ENCODE data around the gene KDM4B.
A peak's percentile ranks its signal among the peaks of the same experiment; 100 is the strongest.

Gene KDM4B

GRCh38 chr19:5134691-5135090 lies 165.8 kb downstream of the KDM4B start:
- DNase-seq: no peak
- ATAC-seq: no peak

GRCh38 chr19:5136073-5136855 lies 167.4 kb downstream of the KDM4B start:
- ATAC-seq (no peak), DNase-seq (no peak)

GRCh38 chr19:5137114-5137513 lies 168.2 kb downstream of the KDM4B start:
- no peak for ATAC-seq
- DNase-seq: no peak

- no peak for DNase-seq
- ATAC-seq: no peak
These were observed 168.7 kb downstream of the KDM4B start for GRCh38 chr19:5137571-5138124.

GRCh38 chr19:5138606-5139582 lies 170.0 kb downstream of the KDM4B start:
- ATAC-seq (peak; percentile 74), DNase-seq (peak; percentile 87)

- ATAC-seq: peak; percentile 2
- no peak for DNase-seq
These were observed 170.8 kb downstream of the KDM4B start for GRCh38 chr19:5139583-5140325.

GRCh38 chr19:5141129-5141849 lies 172.4 kb downstream of the KDM4B start:
- no peak for DNase-seq
- no peak for ATAC-seq

- ATAC-seq: no peak
- DNase-seq: no peak
These were observed 173.2 kb downstream of the KDM4B start for GRCh38 chr19:5141850-5142724.

GRCh38 chr19:5142725-5143097 lies 173.8 kb downstream of the KDM4B start:
- ATAC-seq: no peak
- DNase-seq: no peak

- peak; percentile 16 for ATAC-seq
These were observed 174.8 kb downstream of the KDM4B start for GRCh38 chr19:5143471-5144411.

GRCh38 chr19:5144545-5145179 lies 175.7 kb downstream of the KDM4B start:
- ATAC-seq (no peak), DNase-seq (no peak)

More at GRCh38 chr19:5143471-5144411, 174.8 kb downstream of the KDM4B start:
- DNase-seq: peak; percentile 39

GRCh38 chr19:5145521-5146511 lies 176.9 kb downstream of the KDM4B start:
- no peak for ATAC-seq
- no peak for DNase-seq

- DNase-seq (no peak), ATAC-seq (no peak)
These were observed 178.4 kb downstream of the KDM4B start for GRCh38 chr19:5147074-5147977.

GRCh38 chr19:5147978-5148793 lies 179.3 kb downstream of the KDM4B start:
- ATAC-seq: no peak
- DNase-seq: no peak

- no peak for DNase-seq
- no peak for ATAC-seq
These were observed 179.9 kb downstream of the KDM4B start for GRCh38 chr19:5148794-5149190.

Measured in stimulated activated naive CD8-positive, alpha-beta T cell treated with anti-CD3 and anti-CD28 coated beads, Interleukin-15, Interleukin-2, amounts not matched to agents 100 U/mL and 50 U/mL, for 24 hours (primary cell).